MM.1S (cell line): Measurements from ENCODE around the gene CHCHD3.

ENCODE experiments used
- DNase-seq: peaks from one replicate; pipeline ENCODE4 v3.0.0-alpha.2; 2015
- H2AFZ ChIP-seq: fragments of 300-600 bp; sonication (generic); 2 replicates; pipeline ENCODE4 v1.6.0; 2016; ENCODE audit warnings: antibody characterized with exemption, low read length
- H3F3A ChIP-seq: fragments of 300-600 bp; sonication (generic); 2 replicates; pipeline ENCODE4 v1.6.1; 2016; ENCODE audit warnings: mild to moderate bottlenecking, antibody characterized with exemption, low read length, moderate library complexity, mixed read lengths; ENCODE audit not compliant: insufficient read depth
- H3K27ac ChIP-seq: fragments of 300-600 bp; sonication (generic); 2 replicates; pipeline ENCODE4 v1.5.1; 2016; ENCODE audit warnings: mild to moderate bottlenecking, low read length
- H3K27me3 ChIP-seq: fragments of 300-600 bp; sonication (generic); replicated peaks from 2 replicates; pipeline ENCODE4 v1.6.0; 2016; ENCODE audit warnings: low read length; ENCODE audit not compliant: insufficient read depth
- H3K36me3 ChIP-seq: fragments of 300-600 bp; sonication (generic); replicated peaks from 2 replicates; pipeline ENCODE4 v1.6.1; 2016; ENCODE audit warnings: mild to moderate bottlenecking, low read length, mixed read lengths; ENCODE audit not compliant: insufficient read depth
- H3K4me1 ChIP-seq: fragments of 300-600 bp; sonication (generic); 2 replicates; pipeline ENCODE4 v1.6.1; 2016; ENCODE audit warnings: low read length, mixed read lengths
- H3K4me2 ChIP-seq: fragments of 300-600 bp; sonication (generic); 2 replicates; pipeline ENCODE4 v1.6.0; 2016; ENCODE audit warnings: low read depth, low read length
- H3K4me3 ChIP-seq: fragments of 300-600 bp; sonication (generic); 2 replicates; pipeline ENCODE4 v1.5.1; 2016; ENCODE audit warnings: low read length, mixed read lengths
- H3K79me2 ChIP-seq: fragments of 300-600 bp; sonication (generic); 2 replicates; pipeline ENCODE4 v1.6.1; 2016; ENCODE audit warnings: mixed run types, low read length, mixed read lengths
- H3K9ac ChIP-seq: fragments of 300-600 bp; sonication (generic); 2 replicates; pipeline ENCODE4 v1.6.1; 2016; ENCODE audit warnings: low read length, mixed read lengths
- H3K9me2 ChIP-seq: fragments of 300-600 bp; sonication (generic); replicated peaks from 2 replicates; pipeline ENCODE4 v1.6.1; 2016; ENCODE audit warnings: mild to moderate bottlenecking, low read length, mixed read lengths; ENCODE audit not compliant: insufficient read depth
- H3K9me3 ChIP-seq: fragments of 300-600 bp; sonication (generic); replicated peaks from 2 replicates; pipeline ENCODE4 v1.6.1; 2016; ENCODE audit warnings: mild to moderate bottlenecking, low read length, mixed read lengths; ENCODE audit not compliant: insufficient read depth
- H4K20me1 ChIP-seq: fragments of 300-600 bp; sonication (generic); 2 replicates; pipeline ENCODE4 v1.6.1; 2016; ENCODE audit warnings: mild to moderate bottlenecking, low read length, moderate library complexity, mixed read lengths; ENCODE audit not compliant: insufficient read depth
- EZH2 ChIP-seq: fragments of 300-600 bp; sonication (generic); optimal IDR thresholded peaks from 2 replicates; pipeline ENCODE3; 2017; ENCODE audit warnings: low read depth, mild to moderate bottlenecking, antibody characterized with exemption, low read length, mixed read lengths
- EZH2phosphoT487 ChIP-seq: fragments of 300-600 bp; sonication (generic); IDR thresholded peaks from 2 replicates; pipeline ENCODE4 v1.6.1; 2018; ENCODE audit warnings: antibody characterized with exemption, low read length
- TF ChIP-seq, protein P1 (sequence below): fragments of 300-600 bp; sonication (generic); IDR thresholded peaks from 2 replicates; pipeline ENCODE4 v1.5.1; 2016; ENCODE audit warnings: antibody characterized with exemption, low read length, mixed read lengths

CHCHD3 gene

DNA sequence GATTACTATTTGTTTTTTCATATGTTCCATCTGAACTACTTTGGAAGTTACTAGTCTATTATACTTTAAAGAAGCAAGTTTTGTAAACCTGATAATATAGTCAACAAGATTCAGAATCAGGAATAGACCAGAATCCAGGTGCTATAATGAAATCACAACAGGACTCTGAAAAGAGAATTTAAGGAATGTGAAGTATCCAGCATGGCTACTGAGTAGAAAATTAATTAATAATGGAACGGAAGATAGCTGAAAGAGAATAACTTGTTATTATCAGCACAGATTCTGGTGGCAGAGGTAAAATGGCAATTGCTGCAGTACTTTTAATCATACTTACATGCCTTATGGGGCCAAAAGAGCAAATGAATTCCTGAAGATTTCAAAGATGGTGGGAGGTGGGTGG lies 43.1 kb upstream of the CHCHD3 start:
- no peak for DNase-seq
- Histone ChIP-seq H3K9ac (no peak overlapping the region), H3K9me2 (no peaks in the 10 kb centered on the region), H3K4me1 (no peaks in the 10 kb centered on the region), H3K27ac (no peak overlapping the region), H4K20me1 (no peaks in the 10 kb centered on the region), H3K79me2 (no peaks in the 10 kb centered on the region), H3K4me3 (no peak overlapping the region), H3K27me3 (no peaks in the 10 kb centered on the region), H3K4me2 (no peak overlapping the region), H3K9me3 (no peaks in the 10 kb centered on the region), H3K36me3 (no peaks in the 10 kb centered on the region), H3F3A (no peaks in the 10 kb centered on the region), H2AFZ (no peak overlapping the region)
- TF ChIP-seq, protein P1, sequence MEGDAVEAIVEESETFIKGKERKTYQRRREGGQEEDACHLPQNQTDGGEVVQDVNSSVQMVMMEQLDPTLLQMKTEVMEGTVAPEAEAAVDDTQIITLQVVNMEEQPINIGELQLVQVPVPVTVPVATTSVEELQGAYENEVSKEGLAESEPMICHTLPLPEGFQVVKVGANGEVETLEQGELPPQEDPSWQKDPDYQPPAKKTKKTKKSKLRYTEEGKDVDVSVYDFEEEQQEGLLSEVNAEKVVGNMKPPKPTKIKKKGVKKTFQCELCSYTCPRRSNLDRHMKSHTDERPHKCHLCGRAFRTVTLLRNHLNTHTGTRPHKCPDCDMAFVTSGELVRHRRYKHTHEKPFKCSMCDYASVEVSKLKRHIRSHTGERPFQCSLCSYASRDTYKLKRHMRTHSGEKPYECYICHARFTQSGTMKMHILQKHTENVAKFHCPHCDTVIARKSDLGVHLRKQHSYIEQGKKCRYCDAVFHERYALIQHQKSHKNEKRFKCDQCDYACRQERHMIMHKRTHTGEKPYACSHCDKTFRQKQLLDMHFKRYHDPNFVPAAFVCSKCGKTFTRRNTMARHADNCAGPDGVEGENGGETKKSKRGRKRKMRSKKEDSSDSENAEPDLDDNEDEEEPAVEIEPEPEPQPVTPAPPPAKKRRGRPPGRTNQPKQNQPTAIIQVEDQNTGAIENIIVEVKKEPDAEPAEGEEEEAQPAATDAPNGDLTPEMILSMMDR, result no peak
- TF ChIP-seq EZH2, result no peak
- TF ChIP-seq EZH2phosphoT487, result no peak

DNA sequence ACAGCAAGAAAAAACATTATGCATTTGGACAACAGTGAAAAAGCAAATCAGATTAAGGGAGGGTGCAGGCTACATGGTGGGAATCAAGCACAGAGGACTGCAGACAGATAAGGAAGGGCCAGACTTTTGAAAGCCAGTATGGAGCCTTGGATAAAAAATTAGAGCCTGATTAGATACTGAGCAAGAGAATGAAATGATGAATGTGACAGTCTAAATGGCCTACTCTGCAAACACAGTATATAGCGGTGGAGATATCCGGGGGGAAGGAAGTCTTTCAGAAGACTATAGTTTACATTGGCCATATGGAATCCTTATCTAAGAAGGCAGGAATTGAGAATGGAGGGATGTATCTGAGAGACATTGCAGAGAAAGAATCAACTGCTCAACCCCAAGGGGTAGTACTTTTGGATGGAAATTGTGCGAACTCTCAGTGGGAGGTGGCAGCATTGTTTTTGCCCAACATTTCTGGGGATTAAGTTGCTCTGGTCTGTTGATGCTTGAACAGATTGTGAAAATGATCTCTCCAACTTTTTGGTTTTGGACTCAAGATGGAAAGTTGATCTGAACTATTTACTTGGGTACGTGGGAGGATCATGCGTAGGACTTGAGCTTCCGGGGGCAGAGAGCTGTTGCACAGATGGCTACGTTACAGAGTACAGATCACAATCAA lies 39.4 kb upstream of the CHCHD3 start:
- H3K27me3 ChIP-seq, result no peaks in the 10 kb centered on the region
- H3K9me2 ChIP-seq, result no peaks in the 10 kb centered on the region
- no peak overlapping the region for H3K4me2 ChIP-seq
- H3K36me3 ChIP-seq, result no peaks in the 10 kb centered on the region
- no peaks in the 10 kb centered on the region for H3K9me3 ChIP-seq
- H2AFZ ChIP-seq, result no peak overlapping the region
- DNase-seq, result no peak
- no peaks in the 10 kb centered on the region for H4K20me1 ChIP-seq
- no peaks in the 10 kb centered on the region for H3K4me1 ChIP-seq
- H3K9ac ChIP-seq, result no peak overlapping the region
- H3K27ac ChIP-seq, result no peak overlapping the region
- H3K79me2 ChIP-seq, result no peaks in the 10 kb centered on the region
- no peak overlapping the region for H3K4me3 ChIP-seq
- H3F3A ChIP-seq, result no peaks in the 10 kb centered on the region
- TF ChIP-seq EZH2phosphoT487 (no peak), EZH2 (no peak)
- TF ChIP-seq, protein P1, result no peak

DNA sequence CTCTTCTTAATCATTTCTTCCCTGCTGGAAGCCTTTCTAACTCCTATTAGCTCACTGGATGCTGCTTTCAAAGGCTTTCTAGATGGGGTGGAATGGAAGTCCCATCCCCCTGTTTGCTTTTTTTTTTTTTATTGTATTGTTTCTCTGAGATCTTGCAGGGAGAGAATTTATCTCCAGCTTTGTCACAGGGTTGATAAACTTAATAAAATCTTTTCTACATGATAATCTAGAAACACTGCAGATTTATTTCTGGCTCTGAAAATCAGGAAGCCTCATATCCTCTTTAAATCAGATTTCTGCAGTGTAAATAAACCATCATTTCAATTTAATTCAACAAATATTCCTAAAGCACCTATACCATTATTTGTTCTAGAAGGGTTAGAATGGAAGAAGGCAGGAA lies 37.2 kb upstream of the CHCHD3 start:
- no peaks in the 10 kb centered on the region for H3K9me3 ChIP-seq
- TF ChIP-seq EZH2phosphoT487 (no peak), EZH2 (no peak)
- TF ChIP-seq, protein P1, result no peak
- H3K4me3 ChIP-seq, result no peak overlapping the region
- H2AFZ ChIP-seq, result no peak overlapping the region
- H3K36me3 ChIP-seq, result no peaks in the 10 kb centered on the region
- H3K4me1 ChIP-seq, result no peaks in the 10 kb centered on the region
- no peak overlapping the region for H3K4me2 ChIP-seq
- no peaks in the 10 kb centered on the region for H3K79me2 ChIP-seq
- no peaks in the 10 kb centered on the region for H3K27me3 ChIP-seq
- no peaks in the 10 kb centered on the region for H3K9me2 ChIP-seq
- H4K20me1 ChIP-seq, result no peaks in the 10 kb centered on the region
- H3K9ac ChIP-seq, result no peak overlapping the region
- H3K27ac ChIP-seq, result no peak overlapping the region
- no peak for DNase-seq
- H3F3A ChIP-seq, result no peaks in the 10 kb centered on the region
